LNCAP (cell line): ENCODE measurements around the gene RBFOX1.

Experiments
- CTCF ChIP-seq: fragments of 450-650 bp; IDR thresholded peaks from 2 replicates; pipeline ENCODE4 v1.5.1; 2017; ENCODE audit warnings: mild to moderate bottlenecking

The RBFOX1 gene

DNA sequence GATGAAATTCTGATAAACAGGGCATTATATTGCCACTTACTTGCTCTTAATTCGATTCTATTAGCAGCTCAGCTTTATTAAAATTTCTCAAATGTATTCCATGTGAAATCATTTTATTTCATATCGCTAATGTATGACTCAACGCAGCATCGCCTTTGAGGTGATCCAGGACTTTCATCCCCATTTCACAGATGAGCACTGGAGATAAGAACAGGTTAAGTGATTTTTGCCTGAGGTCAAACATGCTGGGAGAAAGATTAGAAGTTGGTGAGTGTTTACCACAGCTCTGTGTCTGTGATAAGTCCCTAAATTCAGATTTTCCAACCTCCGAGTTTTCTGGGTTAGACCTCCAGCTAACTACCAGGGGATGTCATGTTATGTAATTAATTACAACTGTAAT lies 43.6 kb downstream of the RBFOX1 start:
- TF ChIP-seq CTCF: no peak

- no peak for TF ChIP-seq CTCF
Measured at GRCh38 chr16:7377231-7377630, 44.6 kb downstream of the RBFOX1 start.

- TF ChIP-seq CTCF: no peak
Measured at GRCh38 chr16:7378024-7378695, 45.5 kb downstream of the RBFOX1 start.

DNA sequence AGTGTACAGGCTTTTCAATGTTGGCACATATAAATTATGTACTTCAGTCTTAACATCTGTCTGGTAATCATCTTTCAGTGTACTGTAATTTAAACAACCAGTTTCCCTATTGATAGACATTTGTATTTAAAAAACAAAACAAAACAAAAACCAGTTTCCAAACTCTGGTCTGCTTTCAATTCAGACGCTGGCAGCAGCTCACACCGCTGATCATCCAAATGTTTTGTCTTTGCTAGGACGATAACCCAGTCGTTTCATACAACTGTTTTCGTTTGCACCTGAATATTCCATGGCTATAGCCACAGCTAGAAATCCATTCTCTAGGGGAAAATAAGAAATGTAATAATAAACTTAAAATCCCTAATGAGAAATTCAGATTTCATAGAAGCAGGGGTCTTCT lies 47.8 kb downstream of the RBFOX1 start:
- no peak for TF ChIP-seq CTCF

GRCh38 chr16:7380911-7381310 lies 48.3 kb downstream of the RBFOX1 start:
- TF ChIP-seq CTCF: no peak

GRCh38 chr16:7381671-7382070 lies 49.0 kb downstream of the RBFOX1 start:
- TF ChIP-seq CTCF: no peak

DNA sequence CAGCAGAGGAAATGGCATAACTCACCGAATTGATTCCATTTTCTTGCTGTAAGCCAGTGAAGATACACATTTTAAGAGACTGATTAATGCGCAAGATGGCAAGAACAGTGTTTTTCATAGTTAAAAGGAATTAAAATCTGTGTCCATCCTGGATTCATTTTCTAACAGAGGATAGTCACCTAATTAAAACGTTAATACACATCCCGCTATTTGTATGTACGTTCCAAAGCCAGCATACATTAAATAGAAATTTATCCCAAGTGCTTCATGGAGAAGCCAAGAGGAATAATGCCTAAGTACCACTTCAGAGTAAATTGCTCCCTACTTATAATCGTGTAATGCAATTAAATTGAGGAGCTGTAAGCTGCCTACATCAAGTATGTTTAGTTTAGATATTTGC lies 49.9 kb downstream of the RBFOX1 start:
- no peak for TF ChIP-seq CTCF

DNA sequence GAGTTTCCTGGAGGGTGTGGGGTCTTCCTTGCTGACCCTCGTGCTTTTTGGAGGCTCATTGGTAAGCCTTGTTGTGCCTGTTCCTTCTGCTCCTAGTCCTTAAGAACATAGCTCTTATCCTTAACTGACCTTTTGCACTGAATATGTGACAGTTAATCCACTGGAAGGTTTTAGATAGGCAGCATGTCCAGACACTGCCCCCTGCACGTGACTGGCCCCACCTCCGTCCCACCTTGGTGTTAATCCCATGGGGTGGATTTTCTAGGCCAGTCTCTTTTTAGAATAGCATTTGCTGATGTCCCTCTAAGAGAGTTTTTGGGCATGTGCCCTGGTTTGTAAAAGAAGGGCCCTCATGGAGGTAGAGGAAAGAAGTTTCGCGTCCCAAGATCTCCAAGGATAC lies 58.3 kb downstream of the RBFOX1 start:
- TF ChIP-seq CTCF: no peak
